ENCODE results near the gene HSPA1A. TPM values are rescaled to one million over a fixed set of nuclear protein-coding genes. Genes with fewer than 3 reads are reported as not detected.
"Not testable (repeated sequence)": the region's sequence is repeated elsewhere in the genome, so short reads cannot be mapped to it uniquely, and the experiment has no call there.

The HSPA1A gene
- total RNA-seq, 6 donors from 2014 or later = 80.7 to 236 (median 144) TPM

- no peaks in the 10 kb centered on the region for H3K27me3 ChIP-seq
- H3K4me1 ChIP-seq = no peaks in the 10 kb centered on the region
- no peak for TF ChIP-seq POLR2A (IDR thresholded peaks at IDR 0.05)
- no peak for TF ChIP-seq EP300 (IDR thresholded peaks at IDR 0.05)
- TF ChIP-seq, protein P1, sequence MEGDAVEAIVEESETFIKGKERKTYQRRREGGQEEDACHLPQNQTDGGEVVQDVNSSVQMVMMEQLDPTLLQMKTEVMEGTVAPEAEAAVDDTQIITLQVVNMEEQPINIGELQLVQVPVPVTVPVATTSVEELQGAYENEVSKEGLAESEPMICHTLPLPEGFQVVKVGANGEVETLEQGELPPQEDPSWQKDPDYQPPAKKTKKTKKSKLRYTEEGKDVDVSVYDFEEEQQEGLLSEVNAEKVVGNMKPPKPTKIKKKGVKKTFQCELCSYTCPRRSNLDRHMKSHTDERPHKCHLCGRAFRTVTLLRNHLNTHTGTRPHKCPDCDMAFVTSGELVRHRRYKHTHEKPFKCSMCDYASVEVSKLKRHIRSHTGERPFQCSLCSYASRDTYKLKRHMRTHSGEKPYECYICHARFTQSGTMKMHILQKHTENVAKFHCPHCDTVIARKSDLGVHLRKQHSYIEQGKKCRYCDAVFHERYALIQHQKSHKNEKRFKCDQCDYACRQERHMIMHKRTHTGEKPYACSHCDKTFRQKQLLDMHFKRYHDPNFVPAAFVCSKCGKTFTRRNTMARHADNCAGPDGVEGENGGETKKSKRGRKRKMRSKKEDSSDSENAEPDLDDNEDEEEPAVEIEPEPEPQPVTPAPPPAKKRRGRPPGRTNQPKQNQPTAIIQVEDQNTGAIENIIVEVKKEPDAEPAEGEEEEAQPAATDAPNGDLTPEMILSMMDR (IDR thresholded peaks at IDR 0.05) = no peak
- TF ChIP-seq POLR2AphosphoS5 (IDR thresholded peaks at IDR 0.05) = no peak
- H3K27ac ChIP-seq = no peak overlapping the region
- H3K4me3 ChIP-seq = no peak overlapping the region
- 78 to 86% methylated on average over 2 of the region's 2 CpGs for whole genome bisulfite sequencing, 2 donors
- ATAC-seq (ENCODE audit: low FRiP score in 2 of 2) = no peak
- no peaks in the 10 kb centered on the region for H3K9me3 ChIP-seq
- H3K36me3 ChIP-seq = no peaks in the 10 kb centered on the region
- DNase-seq = no peak
Observed at GRCh38 chr6:31851485-31851832, 36.1 kb downstream of the HSPA1A start.

DNA sequence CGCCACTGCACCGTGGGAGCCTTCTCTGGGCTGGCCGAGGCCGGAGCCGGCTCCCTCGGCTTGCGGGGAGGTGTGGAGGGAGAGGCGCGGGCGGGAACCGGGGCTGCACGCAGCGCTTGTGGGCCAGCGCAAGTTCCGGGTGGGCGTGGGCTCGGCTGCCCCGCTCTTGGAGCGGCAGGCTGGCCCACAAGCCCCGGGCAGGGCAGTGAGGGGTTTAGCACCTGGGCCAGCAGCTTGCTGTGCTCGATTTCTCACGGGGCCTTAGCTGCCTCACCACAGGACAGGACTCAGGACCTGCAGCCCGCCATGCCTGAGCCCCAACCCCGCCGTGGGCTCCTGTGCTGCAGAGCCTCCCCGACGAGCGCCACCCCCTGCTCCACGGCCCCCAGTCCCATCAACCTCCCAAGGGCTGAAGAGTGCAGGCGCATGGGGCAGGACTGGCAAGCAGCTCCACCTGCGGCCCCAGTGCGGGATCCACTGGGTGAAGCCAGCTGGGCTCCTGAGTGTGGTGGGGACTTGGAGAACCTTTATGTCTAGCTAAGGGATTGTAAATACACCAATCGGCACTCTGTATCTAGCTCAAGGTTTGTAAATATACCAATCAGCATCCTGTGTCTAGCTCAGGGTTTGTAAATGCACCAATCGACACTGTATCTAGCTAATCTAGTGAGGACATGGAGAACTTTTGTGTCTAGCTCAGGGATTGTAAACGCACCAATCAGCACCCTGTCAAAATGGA lies 36.8 kb downstream of the HSPA1A start:
- not testable (repeated sequence) for H3K9me3 ChIP-seq; ATAC-seq (ENCODE audit: low FRiP score in 2 of 2); DNase-seq; H3K27me3 ChIP-seq; H3K4me1 ChIP-seq; H3K4me3 ChIP-seq; H3K36me3 ChIP-seq; H3K27ac ChIP-seq
- 87 to 88% methylated on average over 16 to 22 of the region's 35 CpGs for WGBS, 2 donors

GRCh38 chr6:31857774-31858173 lies 42.4 kb downstream of the HSPA1A start:
- H3K27ac ChIP-seq; H3K27me3 ChIP-seq; H3K4me3 ChIP-seq; DNase-seq; ATAC-seq (ENCODE audit: low FRiP score in 2 of 2); H3K9me3 ChIP-seq: not testable (repeated sequence)
- 86 to 89% methylated on average over 8 of the region's 8 CpGs for WGBS, 2 donors
- H3K4me1 ChIP-seq = peaks cover 9 to 18% (median 9%) of the 10 kb centered on the region in 4 donors
- peaks cover 10 to 44% (median 31%) of the 10 kb centered on the region in 4 donors for H3K36me3 ChIP-seq

DNA sequence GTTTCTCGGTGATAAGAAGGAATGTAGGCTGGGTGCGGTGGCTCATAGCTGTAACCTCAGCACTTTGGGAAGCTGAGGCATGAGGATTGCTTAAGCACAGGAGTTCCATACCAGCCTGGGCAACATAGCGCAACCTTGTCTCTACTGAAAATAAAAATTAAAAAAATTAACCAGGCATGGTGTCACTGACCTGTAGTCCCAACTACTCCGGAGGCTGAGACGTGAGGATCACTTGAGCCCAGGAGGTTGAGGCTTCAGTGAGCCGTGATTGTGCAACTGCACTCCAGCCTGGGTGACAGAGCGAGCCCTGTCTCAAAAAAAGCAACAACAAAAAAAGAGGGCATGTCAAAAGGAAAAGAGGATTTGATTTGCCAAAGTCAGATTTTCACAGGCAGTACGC lies 43.4 kb downstream of the HSPA1A start:
- Histone ChIP-seq H3K4me1 (peaks cover 15 to 25% (median 16%) of the 10 kb centered on the region in 4 donors), H3K27me3 (no peaks in the 10 kb centered on the region), H3K4me3 (no peak overlapping the region), H3K27ac (no peak overlapping the region), H3K36me3 (peaks cover 10 to 44% (median 31%) of the 10 kb centered on the region in 4 donors), H3K9me3 (no peaks in the 10 kb centered on the region)
- 89 to 90% methylated on average over 8 of the region's 8 CpGs for WGBS, 2 donors
- no peak for DNase-seq
- ATAC-seq (ENCODE audit: low FRiP score in 2 of 2) = no peak
- TF ChIP-seq EP300 (IDR thresholded peaks at IDR 0.05) (no peak), POLR2AphosphoS5 (IDR thresholded peaks at IDR 0.05) (no peak), POLR2A (IDR thresholded peaks at IDR 0.05) (no peak)
- TF ChIP-seq, protein P1 (IDR thresholded peaks at IDR 0.05) = no peak

DNA sequence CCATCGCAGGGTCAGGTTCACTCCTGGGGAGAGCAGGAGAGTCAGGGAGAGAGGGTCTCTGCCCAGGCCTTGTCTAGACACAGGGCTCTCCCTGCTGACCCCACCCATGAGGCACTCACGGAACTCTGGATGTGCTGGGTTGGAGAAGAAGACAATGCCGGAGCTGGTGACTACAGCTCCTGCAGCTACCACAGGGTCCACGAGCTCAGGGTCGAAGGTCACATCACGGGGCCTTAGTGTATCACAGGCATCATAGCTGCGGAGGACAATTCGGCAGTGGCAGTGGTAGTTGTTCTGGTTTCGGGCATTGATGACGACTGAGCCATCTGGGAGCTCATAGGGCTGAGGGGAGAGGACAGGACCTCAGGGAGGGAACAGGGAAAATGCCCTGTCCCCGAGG lies 44.6 kb downstream of the HSPA1A start:
- TF ChIP-seq EP300 (IDR thresholded peaks at IDR 0.05) = no peak
- TF ChIP-seq POLR2A (IDR thresholded peaks at IDR 0.05) = no peak
- no peak for TF ChIP-seq POLR2AphosphoS5 (IDR thresholded peaks at IDR 0.05)
- TF ChIP-seq, protein P1 (IDR thresholded peaks at IDR 0.05) = no peak
- ATAC-seq (ENCODE audit: low FRiP score in 2 of 2) (no peak), DNase-seq (no peak)
- Histone ChIP-seq H3K27ac (no peak overlapping the region), H3K27me3 (no peaks in the 10 kb centered on the region), H3K9me3 (no peaks in the 10 kb centered on the region), H3K36me3 (peaks cover 10 to 44% (median 31%) of the 10 kb centered on the region in 4 donors), H3K4me1 (peaks cover 16 to 37% (median 24%) of the 10 kb centered on the region in 4 donors), H3K4me3 (no peak overlapping the region)
- WGBS, 2 donors = 90 to 92% methylated on average over 11 of the region's 11 CpGs

DNA sequence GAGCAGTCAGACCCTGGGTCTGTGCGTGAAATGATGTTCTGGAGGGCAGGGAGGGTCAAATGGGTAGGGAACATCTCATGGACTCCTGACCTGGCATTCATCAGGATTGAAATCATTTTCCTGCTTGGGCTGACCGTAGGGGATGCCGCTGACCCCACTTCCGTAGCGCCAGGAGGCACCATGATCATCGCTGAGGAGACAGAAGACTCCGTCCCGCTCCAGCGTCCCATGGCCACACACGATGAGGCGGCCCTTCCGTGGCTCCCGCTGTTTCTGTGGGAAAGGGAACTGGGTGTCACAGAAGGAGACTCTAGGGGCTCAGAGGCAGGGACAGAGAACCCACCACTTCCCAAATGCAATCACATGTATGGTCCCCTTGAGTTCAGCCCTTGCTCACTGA lies 45.0 kb downstream of the HSPA1A start:
- no peaks in the 10 kb centered on the region for H3K27me3 ChIP-seq
- no peak overlapping the region for H3K4me3 ChIP-seq
- no peak for TF ChIP-seq EP300 (IDR thresholded peaks at IDR 0.05)
- TF ChIP-seq POLR2AphosphoS5 (IDR thresholded peaks at IDR 0.05) = no peak
- TF ChIP-seq POLR2A (IDR thresholded peaks at IDR 0.05) = no peak
- TF ChIP-seq, protein P1 (IDR thresholded peaks at IDR 0.05) = no peak
- H3K4me1 ChIP-seq = peaks cover 16 to 38% (median 24%) of the 10 kb centered on the region in 4 donors
- DNase-seq (no peak), ATAC-seq (ENCODE audit: low FRiP score in 2 of 2) (no peak)
- 97% methylated on average over 13 of the region's 13 CpGs for WGBS, 2 donors
- H3K9me3 ChIP-seq = no peaks in the 10 kb centered on the region
- H3K36me3 ChIP-seq = peaks cover 10 to 44% (median 31%) of the 10 kb centered on the region in 4 donors
- no peak overlapping the region for H3K27ac ChIP-seq
